ENCODE results near the gene SFSWAP.

SFSWAP gene

GRCh38 chr12:131817241-131817640 lies 106.4 kb downstream of the SFSWAP start:
- no peak overlapping the region for H3K27ac ChIP-seq
- no peak overlapping the region for H2AFZ ChIP-seq (ENCODE audit: low read depth)
- H3K9ac ChIP-seq: no peak overlapping the region
- H3K4me2 ChIP-seq: no peak overlapping the region
- H3K79me2 ChIP-seq (ENCODE audit: insufficient read depth, low read depth): no peaks in the 10 kb centered on the region
- H4K20me1 ChIP-seq (ENCODE audit: insufficient read depth): no peaks in the 10 kb centered on the region
- H3K4me3 ChIP-seq (IDR thresholded peaks at IDR 0.05; ENCODE audit: insufficient read depth, low read depth, low read length): no peak overlapping the region
- H3K4me1 ChIP-seq (ENCODE audit: low read depth, poor library complexity, severe bottlenecking): no peaks in the 10 kb centered on the region
- no peaks in the 10 kb centered on the region for H3K27me3 ChIP-seq (ENCODE audit: insufficient read depth, low read depth)
- TF ChIP-seq, protein P1, sequence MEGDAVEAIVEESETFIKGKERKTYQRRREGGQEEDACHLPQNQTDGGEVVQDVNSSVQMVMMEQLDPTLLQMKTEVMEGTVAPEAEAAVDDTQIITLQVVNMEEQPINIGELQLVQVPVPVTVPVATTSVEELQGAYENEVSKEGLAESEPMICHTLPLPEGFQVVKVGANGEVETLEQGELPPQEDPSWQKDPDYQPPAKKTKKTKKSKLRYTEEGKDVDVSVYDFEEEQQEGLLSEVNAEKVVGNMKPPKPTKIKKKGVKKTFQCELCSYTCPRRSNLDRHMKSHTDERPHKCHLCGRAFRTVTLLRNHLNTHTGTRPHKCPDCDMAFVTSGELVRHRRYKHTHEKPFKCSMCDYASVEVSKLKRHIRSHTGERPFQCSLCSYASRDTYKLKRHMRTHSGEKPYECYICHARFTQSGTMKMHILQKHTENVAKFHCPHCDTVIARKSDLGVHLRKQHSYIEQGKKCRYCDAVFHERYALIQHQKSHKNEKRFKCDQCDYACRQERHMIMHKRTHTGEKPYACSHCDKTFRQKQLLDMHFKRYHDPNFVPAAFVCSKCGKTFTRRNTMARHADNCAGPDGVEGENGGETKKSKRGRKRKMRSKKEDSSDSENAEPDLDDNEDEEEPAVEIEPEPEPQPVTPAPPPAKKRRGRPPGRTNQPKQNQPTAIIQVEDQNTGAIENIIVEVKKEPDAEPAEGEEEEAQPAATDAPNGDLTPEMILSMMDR (conservative IDR thresholded peaks at IDR 0.05; ENCODE audit: low read depth, low read length): no peak
- H3K36me3 ChIP-seq (ENCODE audit: insufficient read depth): no peaks in the 10 kb centered on the region

DNA sequence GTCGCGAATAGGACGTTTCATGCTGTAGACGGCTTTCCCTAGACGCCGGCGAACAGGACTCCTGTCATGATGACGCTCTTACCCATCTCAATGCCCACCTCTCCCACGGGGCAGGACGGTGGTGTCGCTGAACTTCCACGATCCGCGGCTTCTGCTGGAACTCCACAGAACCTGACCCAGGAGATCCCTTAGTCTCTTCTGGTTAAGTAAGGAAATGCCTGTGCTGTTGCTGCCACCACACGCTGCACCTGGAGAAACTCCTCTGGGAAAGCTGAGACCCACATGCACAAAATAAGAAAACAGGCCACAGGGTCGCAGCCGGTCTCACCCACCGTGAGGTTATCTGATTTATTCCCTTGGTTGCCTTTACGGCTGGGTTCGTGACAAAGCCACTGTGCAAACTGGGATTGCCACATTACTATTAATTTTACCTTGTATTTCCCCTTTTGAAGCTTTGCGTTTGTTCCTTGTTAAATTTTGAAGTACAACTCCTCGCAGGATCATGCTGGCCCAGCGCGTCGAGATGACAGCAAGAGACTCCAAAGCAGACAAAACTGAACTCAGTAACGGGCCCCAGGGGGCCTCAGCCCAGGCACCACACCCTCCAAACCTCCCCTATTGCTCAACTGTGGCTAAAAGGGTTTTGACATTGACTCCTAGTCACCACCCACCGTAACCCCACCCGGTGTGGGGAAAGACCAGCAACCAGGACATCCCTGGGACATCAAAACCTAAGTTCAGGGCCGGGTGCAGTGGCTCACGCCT lies 108.1 kb downstream of the SFSWAP start:
- TF ChIP-seq, protein P1 (conservative IDR thresholded peaks at IDR 0.05; ENCODE audit: low read depth, low read length): no peak
- H3K4me2 ChIP-seq: no peak overlapping the region
- H3K4me3 ChIP-seq (IDR thresholded peaks at IDR 0.05; ENCODE audit: insufficient read depth, low read depth, low read length): no peak overlapping the region
- no peak overlapping the region for H3K27ac ChIP-seq
- H3K27me3 ChIP-seq (ENCODE audit: insufficient read depth, low read depth): no peaks in the 10 kb centered on the region
- no peaks in the 10 kb centered on the region for H3K79me2 ChIP-seq (ENCODE audit: insufficient read depth, low read depth)
- no peak overlapping the region for H2AFZ ChIP-seq (ENCODE audit: low read depth)
- H3K36me3 ChIP-seq (ENCODE audit: insufficient read depth): no peaks in the 10 kb centered on the region
- H3K4me1 ChIP-seq (ENCODE audit: low read depth, poor library complexity, severe bottlenecking): no peaks in the 10 kb centered on the region
- H4K20me1 ChIP-seq (ENCODE audit: insufficient read depth): no peaks in the 10 kb centered on the region
- no peak overlapping the region for H3K9ac ChIP-seq

GRCh38 chr12:131824450-131824849 lies 113.6 kb downstream of the SFSWAP start:
- H3K27me3 ChIP-seq (ENCODE audit: insufficient read depth, low read depth): peaks cover 4% of the 10 kb centered on the region; the same call in 1 of the 2 replicates
- H3K9ac ChIP-seq: no peak overlapping the region
- TF ChIP-seq, protein P1 (conservative IDR thresholded peaks at IDR 0.05; ENCODE audit: low read depth, low read length): no peak

DNA sequence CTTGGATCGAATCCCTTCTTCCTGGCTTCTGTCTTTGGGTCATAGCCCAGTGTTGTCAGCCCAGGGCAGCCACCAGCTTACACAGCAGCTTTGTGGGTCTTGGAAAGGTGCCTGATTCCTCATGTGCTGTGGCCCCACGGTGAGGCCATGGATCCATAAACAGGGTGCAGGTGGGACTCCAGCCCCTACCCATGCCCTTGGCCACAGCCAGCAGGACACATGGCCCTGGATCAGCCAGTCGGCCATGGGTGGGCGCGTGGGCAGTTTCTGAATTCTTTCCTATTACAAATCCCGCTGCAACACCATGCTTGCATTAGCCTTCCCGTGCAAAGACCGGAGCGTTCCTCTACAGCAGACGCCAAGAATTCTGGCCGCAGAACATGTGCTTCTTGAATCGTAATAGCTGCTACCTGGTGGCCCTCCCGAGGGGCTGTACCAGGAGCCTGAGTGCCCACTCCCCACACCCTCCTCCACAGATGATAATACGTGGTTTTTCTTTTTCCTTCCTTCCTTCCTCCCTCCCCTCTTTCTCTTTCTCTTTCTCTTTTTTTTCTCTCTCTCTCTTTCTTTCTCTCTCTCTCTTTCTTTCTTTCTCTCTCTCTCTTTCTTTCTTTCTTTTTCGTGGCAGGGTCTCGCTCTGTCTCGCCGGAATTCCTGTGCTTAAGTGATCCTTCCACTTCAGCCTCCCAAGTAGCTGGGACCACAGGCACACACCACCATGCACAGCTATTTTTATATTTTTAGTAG lies 114.4 kb downstream of the SFSWAP start:
- Histone ChIP-seq H3K36me3 (ENCODE audit: insufficient read depth) (no peaks in the 10 kb centered on the region), H2AFZ (ENCODE audit: low read depth) (no peak overlapping the region), H3K4me2 (no peak overlapping the region), H3K9ac (no peak overlapping the region), H3K79me2 (ENCODE audit: insufficient read depth, low read depth) (no peaks in the 10 kb centered on the region), H3K27ac (no peak overlapping the region), H3K4me3 (IDR thresholded peaks at IDR 0.05; ENCODE audit: insufficient read depth, low read depth, low read length) (no peak overlapping the region), H3K4me1 (ENCODE audit: low read depth, poor library complexity, severe bottlenecking) (no peaks in the 10 kb centered on the region), H4K20me1 (ENCODE audit: insufficient read depth) (no peaks in the 10 kb centered on the region), H3K27me3 (ENCODE audit: insufficient read depth, low read depth) (peaks cover 6% of the 10 kb centered on the region; the same call in 1 of the 2 replicates)
- TF ChIP-seq, protein P1 (conservative IDR thresholded peaks at IDR 0.05; ENCODE audit: low read depth, low read length): no peak

More at GRCh38 chr12:131824450-131824849, 113.6 kb downstream of the SFSWAP start:
- Histone ChIP-seq H3K27ac (no peak overlapping the region), H3K36me3 (ENCODE audit: insufficient read depth) (no peaks in the 10 kb centered on the region), H4K20me1 (ENCODE audit: insufficient read depth) (no peaks in the 10 kb centered on the region), H3K4me3 (IDR thresholded peaks at IDR 0.05; ENCODE audit: insufficient read depth, low read depth, low read length) (no peak overlapping the region), H3K4me2 (no peak overlapping the region), H2AFZ (ENCODE audit: low read depth) (no peak overlapping the region), H3K79me2 (ENCODE audit: insufficient read depth, low read depth) (no peaks in the 10 kb centered on the region), H3K4me1 (ENCODE audit: low read depth, poor library complexity, severe bottlenecking) (no peaks in the 10 kb centered on the region)

All from KMS-11 (cell line).